Measurements from ENCODE around the gene LONP2.
A peak's percentile ranks its signal among the peaks of the same experiment; 100 is the strongest.
"Not testable (repeated sequence)": the region's sequence is repeated elsewhere in the genome, so short reads cannot be mapped to it uniquely, and the experiment has no call there.

LONP2 gene

GRCh38 chr16:48372744-48373143 lies 128.6 kb downstream of the LONP2 start:
- no peak for DNase-seq

DNA sequence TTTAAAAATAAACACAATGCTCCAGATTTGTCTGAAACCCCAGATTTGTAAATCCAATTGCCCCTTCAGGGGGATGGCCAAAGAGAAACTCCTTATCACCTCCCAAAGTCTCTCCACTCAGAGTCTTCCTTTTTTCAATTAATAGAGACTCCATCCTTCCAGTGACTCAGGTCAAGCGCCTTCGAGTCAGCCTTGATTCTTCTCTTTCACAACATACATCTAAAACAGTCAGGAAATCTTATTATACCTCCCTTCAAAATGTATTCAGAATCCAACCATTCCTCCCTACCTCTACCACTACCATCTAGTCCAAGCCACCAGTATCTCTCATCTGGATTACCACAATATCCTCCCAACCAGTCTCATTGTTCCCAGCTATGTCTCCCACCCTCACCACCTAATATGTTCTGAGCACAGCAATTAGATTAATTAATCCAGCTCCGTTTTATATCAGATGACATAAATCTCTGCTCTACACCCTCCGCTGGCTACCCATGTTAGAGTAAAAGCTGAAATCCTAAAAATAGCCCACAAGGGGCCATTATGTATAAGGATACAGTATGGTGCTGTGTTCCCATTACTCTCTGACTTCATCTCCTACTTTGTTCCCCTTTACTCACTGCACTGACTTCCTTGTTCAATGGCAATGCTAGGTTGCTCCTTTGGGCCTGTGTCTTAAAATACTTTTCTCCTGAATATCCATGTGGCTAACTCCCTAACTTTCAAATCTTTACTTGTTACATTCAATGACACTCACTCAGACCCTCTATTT lies 129.3 kb downstream of the LONP2 start:
- DNase-seq = no peak

DNA sequence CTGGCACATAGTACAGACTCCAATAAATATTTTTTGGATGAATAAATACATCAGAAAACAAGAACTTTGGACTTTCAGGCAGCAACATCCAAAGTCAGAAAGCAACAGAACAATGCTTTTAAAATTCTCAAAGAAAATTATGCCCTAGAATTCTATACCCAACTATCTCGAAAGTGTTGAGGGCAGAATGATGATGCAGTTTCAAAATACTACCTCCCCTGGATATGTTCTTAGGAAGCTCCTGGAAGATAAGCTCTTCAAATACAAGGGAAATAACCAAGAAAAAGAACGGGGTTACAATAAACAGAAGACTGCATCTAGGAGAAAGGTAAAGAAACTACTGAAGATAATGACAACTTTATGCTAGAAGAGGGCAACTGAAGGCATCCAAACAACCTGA lies 130.2 kb downstream of the LONP2 start:
- DNase-seq = no peak

DNA sequence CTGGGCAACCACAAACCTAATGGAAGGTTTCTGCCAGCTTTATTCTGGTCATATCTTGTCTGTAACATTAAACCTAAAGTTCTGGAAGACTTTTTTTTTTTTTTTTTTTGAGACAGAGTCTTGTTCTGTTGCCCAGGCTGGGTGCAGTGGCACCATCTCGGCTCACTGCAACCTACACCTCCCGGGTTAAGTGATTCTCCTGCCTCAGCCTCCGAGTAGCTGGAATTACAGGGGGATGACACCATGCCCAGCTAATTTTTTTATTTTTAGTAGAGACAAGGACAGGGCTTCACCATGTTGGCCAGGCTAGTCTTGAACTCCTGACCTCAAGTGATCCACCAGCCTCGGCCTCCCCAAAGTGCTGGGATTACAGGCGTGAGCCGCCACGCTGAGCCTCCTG lies 133.2 kb downstream of the LONP2 start:
- DNase-seq = not testable (repeated sequence)

DNA sequence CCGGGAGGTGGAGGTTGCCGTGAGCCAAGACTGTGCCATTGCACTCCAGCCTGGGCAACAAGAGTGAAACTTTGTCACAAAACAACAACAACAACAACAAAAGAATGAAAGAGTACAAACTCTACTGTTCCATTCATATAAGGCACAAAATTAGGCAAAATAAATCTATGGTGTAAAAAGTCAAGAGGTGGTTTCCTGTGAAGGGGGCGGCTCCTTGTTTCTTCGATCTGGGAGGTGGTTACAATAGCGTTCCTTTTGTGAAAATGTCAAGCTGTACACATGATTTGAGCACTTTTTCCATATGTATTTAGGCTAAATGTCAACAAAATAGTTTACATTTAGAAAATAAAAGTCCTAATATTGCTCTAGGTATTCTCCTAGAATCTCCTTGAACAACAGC lies 134.2 kb downstream of the LONP2 start:
- no peak for DNase-seq

DNA sequence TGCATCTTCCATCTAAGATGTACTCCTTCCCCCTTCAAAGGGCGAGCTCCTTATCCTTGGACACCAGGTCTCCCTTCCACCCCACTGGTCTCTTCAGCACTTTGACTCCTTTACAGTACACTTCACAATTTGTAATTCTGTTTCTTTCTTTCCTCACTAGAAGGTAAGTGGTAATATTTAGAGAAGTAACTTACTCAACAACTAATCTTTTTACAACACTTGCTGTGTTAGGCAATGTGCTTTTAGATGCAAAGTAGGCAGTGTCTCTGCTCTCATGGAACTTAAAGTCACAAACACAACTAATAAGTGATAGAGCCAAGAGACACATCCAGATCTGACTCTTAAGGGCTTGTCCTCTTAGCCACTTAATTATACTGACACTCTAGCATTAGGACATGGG lies 134.7 kb downstream of the LONP2 start:
- no peak for DNase-seq

- no peak for DNase-seq
Measured at GRCh38 chr16:48381201-48381600, 137.1 kb downstream of the LONP2 start.

GRCh38 chr16:48382131-48382530 lies 138.0 kb downstream of the LONP2 start:
- no peak for DNase-seq

- DNase-seq = no peak
Measured at GRCh38 chr16:48383009-48383876, 139.1 kb downstream of the LONP2 start.

DNA sequence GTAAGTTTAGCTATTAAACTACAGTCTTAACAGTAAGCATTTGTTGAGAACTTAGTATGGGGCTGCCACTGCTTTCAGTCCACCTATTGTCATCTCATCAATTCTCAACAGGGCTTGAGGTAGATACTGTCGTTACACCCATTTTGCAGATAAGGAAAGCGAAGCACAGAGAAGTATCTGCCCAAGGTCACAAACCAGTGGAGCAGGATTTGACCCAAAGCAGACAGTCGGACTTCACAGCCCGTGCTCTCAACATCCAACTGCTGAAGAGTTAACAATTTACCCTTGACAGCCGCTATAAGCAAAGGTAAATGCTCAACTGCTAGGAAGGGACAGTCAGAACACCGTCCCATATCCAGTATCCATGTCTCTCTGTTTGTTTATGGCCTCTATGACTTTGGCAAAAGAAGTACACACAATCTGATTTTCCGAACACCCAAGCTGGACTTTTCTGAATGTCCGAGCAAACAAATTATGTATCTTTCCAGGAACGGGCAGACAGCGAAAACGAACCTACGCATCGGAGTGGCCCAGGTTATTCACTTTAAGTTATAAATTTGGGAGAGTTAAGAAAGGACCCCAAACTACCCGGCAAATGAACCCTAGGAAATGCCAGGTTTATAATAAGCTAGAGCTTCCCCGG lies 139.9 kb downstream of the LONP2 start:
- DNase-seq = no peak

- no peak for DNase-seq
Measured at GRCh38 chr16:48384520-48385252, 140.6 kb downstream of the LONP2 start.

DNA sequence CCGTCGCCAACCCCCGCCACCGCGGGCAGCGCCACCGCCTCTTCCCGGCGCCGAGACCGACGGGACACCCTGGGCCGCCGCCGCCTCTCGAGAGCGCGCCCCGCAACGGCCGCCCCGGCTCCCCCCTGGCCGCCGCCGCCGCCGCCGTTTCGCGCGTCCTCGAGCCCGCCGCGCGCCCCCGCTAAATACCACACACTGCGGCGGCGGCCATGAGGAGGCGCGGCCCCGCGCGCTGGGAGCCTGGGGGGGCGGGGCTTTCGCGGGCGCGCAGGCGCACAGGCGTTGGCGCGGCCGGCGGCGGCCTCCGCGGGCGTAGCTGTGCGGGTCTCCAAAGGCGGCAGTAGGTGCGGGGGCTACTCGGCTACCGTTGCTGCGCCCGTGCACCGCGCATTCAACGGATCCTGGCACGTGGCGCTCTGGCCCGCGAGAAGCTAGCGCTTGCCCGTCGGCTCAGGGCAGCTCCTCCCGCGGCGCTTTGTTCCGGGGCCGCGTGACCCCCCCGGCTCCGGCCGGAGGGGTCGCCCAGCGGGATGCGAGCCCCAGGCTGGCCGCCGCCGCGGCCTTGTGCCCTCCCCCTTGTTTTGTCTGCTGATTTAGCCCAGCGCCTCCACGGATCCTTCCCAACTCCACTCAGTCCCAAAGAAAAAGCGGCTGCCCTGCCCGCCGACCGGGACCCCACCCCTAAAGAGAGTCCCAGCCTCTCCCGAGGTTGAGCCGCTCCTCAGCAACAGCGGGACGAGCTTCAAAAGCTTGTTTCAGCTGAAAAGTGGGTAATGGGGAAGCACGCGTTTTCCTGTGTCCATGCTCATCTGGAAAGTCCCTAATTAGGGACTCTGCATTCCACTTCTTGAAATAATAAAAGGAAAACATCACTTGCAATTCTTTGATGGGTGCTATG lies 141.4 kb downstream of the LONP2 start, which contains the start of gene SIAH1:
Gene SIAH1 (minus strand): TSS at position 161 of the 898 bp plus-strand sequence. CDS start 22,985 bp downstream, outside the sequence.
- DNase-seq = peak; percentile 90

- DNase-seq = no peak
Measured at GRCh38 chr16:48386559-48387312, 142.6 kb downstream of the LONP2 start.

- DNase-seq = no peak
Measured at GRCh38 chr16:48392407-48392806, 148.3 kb downstream of the LONP2 start.

- DNase-seq = no peak
Measured at GRCh38 chr16:48393485-48394354, 149.6 kb downstream of the LONP2 start.

DNA sequence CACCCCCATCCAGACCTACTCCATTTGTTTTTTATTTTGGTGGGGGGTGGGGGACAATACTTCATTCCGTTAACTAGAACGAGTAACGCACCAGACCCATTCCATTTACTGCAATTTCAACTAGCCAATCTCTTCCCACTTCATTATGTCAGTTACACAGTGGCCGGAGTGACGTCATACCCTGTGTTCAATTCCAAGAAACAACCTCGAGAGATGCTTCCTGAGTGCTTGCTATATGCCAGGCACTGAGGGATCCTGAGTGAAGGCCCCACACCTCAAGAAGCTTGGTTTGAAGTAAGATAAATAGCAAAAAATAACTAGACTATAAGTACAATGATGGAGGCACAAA lies 150.2 kb downstream of the LONP2 start:
- no peak for DNase-seq

DNA sequence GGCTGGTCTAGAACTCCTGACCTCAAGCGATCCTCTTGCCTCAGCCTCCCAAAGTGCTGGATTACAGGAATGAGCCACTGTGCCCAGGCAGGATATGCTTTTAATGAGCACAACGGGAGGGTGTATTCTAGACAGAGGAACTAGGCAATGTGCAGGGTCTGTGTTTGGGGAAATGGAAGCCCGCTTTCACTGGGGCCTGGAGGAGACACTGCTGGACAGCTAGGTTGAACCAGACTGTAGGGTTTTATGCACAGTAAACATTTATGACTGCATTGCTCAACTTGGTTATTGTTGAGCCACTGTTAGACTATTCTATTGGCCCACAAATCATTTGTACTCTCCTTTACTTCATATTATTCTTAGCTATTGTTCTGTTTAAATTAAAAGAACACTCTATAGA lies 151.3 kb downstream of the LONP2 start:
- DNase-seq = no peak

DNA sequence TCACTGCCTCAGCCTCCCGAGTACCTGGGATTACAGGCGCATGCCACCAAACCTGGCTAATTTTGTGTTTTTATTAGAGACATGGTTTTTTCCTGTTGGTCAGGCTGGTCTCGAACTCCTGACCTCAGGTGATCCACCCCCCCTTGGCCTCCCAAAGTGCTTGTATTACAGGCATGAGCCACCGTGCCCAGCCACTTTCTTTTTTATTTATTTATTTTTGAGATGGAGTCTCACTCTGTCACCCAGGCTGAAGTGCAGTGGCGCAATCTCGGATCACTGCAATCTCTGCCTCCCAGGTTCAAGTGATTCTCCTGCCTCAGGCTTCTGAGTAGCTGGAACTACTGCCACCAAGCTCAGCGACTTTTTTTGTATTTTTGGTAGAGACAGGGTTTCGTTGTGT lies 158.4 kb downstream of the LONP2 start:
- not testable (repeated sequence) for DNase-seq

DNA sequence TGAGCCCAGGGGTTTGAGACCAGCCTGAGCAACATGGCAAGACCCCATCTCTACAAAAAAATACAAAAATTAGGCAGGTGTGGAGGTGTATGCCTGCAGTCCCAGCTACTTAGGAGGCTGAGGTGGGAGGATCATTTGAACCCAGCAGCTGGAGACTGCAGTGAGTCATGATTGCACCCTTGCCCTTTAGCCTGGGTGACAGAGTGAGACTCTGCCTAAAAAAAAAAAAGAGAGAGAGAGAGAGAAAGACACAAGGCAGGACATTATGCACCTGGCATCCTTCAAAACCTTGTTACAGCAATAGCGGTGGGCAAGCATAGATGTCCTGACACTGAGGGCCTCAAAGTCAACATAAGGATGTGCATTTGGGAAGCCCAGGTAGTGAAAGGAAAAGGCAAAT lies 161.1 kb downstream of the LONP2 start:
- DNase-seq = no peak

- no peak for DNase-seq
Measured at GRCh38 chr16:48405907-48406306, 161.8 kb downstream of the LONP2 start.

Data from stimulated activated CD4-positive, alpha-beta T cell treated with anti-CD3 and anti-CD28 coated beads, Interleukin-12 subunit alpha, Interleukin-12 subunit beta, amount 100 ng/mL, for 4 hours (primary cell).